Measurements from ENCODE around the gene CLCN3. TPM values are rescaled to one million over a fixed set of nuclear protein-coding genes. Genes with fewer than 3 reads are reported as not detected.

Gene CLCN3
- total RNA-seq, 1 donor from 2014 or later, result 39.2 TPM

- intact Hi-C loops (cut with DNase I), result no loop called here
- no peak overlapping the region for H3K27ac ChIP-seq
- no peaks in the 10 kb centered on the region for H3K36me3 ChIP-seq
- ATAC-seq (no peak), DNase-seq (no peak)
- H3K9me3 ChIP-seq, result no peaks in the 10 kb centered on the region
- TF ChIP-seq, protein P1, sequence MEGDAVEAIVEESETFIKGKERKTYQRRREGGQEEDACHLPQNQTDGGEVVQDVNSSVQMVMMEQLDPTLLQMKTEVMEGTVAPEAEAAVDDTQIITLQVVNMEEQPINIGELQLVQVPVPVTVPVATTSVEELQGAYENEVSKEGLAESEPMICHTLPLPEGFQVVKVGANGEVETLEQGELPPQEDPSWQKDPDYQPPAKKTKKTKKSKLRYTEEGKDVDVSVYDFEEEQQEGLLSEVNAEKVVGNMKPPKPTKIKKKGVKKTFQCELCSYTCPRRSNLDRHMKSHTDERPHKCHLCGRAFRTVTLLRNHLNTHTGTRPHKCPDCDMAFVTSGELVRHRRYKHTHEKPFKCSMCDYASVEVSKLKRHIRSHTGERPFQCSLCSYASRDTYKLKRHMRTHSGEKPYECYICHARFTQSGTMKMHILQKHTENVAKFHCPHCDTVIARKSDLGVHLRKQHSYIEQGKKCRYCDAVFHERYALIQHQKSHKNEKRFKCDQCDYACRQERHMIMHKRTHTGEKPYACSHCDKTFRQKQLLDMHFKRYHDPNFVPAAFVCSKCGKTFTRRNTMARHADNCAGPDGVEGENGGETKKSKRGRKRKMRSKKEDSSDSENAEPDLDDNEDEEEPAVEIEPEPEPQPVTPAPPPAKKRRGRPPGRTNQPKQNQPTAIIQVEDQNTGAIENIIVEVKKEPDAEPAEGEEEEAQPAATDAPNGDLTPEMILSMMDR (IDR thresholded peaks at IDR 0.05), result no peak
- no peak overlapping the region for H3K4me3 ChIP-seq
- peaks cover 19% of the 10 kb centered on the region for H3K4me1 ChIP-seq
- no peaks in the 10 kb centered on the region for H3K27me3 ChIP-seq
Measured at GRCh38 chr4:169615467-169616106, 4.8 kb upstream of the CLCN3 start.

- TF ChIP-seq, protein P1 (IDR thresholded peaks at IDR 0.05), result no peak
- DNase-seq (no peak), ATAC-seq (no peak)
- Histone ChIP-seq H3K27ac (no peak overlapping the region), H3K9me3 (no peaks in the 10 kb centered on the region), H3K27me3 (no peaks in the 10 kb centered on the region), H3K36me3 (no peaks in the 10 kb centered on the region), H3K4me1 (peaks cover 21% of the 10 kb centered on the region), H3K4me3 (no peak overlapping the region)
- intact Hi-C loops (cut with DNase I), result no loop called here
Measured at GRCh38 chr4:169616846-169617245, 3.5 kb upstream of the CLCN3 start.

- TF ChIP-seq, protein P1 (IDR thresholded peaks at IDR 0.05), result no peak
- no peaks in the 10 kb centered on the region for H3K9me3 ChIP-seq
- intact Hi-C loops (cut with DNase I), result no loop called here
- no peak for ATAC-seq
- no peaks in the 10 kb centered on the region for H3K36me3 ChIP-seq
- no peak overlapping the region for H3K4me3 ChIP-seq
- peaks cover 26% of the 10 kb centered on the region for H3K4me1 ChIP-seq
- no peak for DNase-seq
- H3K27ac ChIP-seq, result no peak overlapping the region
- H3K27me3 ChIP-seq, result no peaks in the 10 kb centered on the region
Measured at GRCh38 chr4:169617306-169617705, 3.1 kb upstream of the CLCN3 start.

GRCh38 chr4:169618286-169618685, 2.1 kb upstream of the CLCN3 start:
- no peaks in the 10 kb centered on the region for H3K27me3 ChIP-seq
- intact Hi-C loops (cut with DNase I), result no loop called here
- ATAC-seq (no peak), DNase-seq (no peak)
- H3K4me3 ChIP-seq, result no peak overlapping the region
- no peak overlapping the region for H3K27ac ChIP-seq
- peaks cover 21% of the 10 kb centered on the region for H3K4me1 ChIP-seq
- no peaks in the 10 kb centered on the region for H3K9me3 ChIP-seq
- H3K36me3 ChIP-seq, result no peaks in the 10 kb centered on the region
- TF ChIP-seq, protein P1 (IDR thresholded peaks at IDR 0.05), result no peak

DNA sequence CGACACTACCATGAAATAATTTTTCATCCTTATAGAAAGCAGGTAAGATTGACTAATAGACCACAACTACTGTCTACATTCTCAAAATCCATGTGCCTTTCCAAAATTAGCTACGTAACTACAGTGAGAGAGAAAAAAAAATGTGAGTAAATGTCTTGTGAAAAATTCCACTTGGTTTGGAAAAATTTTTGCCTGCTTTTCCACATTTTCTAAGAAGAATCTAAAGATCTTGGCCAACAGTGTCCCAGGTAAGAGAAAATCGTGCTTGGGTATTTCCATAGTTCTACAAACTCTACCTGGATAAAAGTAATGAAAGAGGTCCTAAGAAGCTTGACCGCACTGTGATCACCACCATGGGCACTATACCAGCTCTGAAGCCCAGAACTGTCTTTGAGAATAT, 1.4 kb upstream of the CLCN3 start:
- H3K9me3 ChIP-seq, result no peaks in the 10 kb centered on the region
- intact Hi-C loops (cut with DNase I), result no loop called here
- ATAC-seq (no peak), DNase-seq (no peak)
- no peaks in the 10 kb centered on the region for H3K27me3 ChIP-seq
- H3K4me3 ChIP-seq, result no peak overlapping the region
- H3K36me3 ChIP-seq, result no peaks in the 10 kb centered on the region
- H3K4me1 ChIP-seq, result peaks cover 18% of the 10 kb centered on the region
- TF ChIP-seq, protein P1 (IDR thresholded peaks at IDR 0.05), result no peak
- H3K27ac ChIP-seq, result peak overlapping the region; percentile 93

DNA sequence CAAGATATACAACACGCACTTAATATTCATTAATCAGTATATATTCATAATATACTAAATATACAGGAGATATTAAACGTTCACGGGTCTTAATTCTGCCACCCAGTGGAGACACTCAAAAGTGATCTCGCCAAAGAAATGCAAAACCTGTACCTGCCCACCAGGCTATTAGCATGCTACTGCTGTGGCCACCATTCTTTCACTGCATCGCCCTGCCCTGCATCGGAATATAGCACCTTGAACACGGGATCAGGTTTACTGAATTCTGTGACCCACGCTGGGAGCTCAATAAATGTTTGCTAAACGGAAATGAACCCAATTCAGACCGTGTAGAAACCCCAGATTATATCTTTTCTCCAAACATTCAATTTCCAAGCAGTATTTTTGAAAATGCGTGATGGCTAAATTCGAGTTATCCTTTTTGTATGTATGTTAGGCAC, 840 bp upstream of the CLCN3 start:
- peak; percentile 57 for ATAC-seq
- H3K9me3 ChIP-seq, result no peaks in the 10 kb centered on the region
- H3K27ac ChIP-seq, result peak overlapping the region; percentile 93
- H3K36me3 ChIP-seq, result no peaks in the 10 kb centered on the region
- no peak for DNase-seq
- H3K27me3 ChIP-seq, result no peaks in the 10 kb centered on the region
- intact Hi-C loops (cut with DNase I), result no loop called here
- peaks cover 18% of the 10 kb centered on the region for H3K4me1 ChIP-seq
- H3K4me3 ChIP-seq, result peak overlapping the region; percentile 81
- TF ChIP-seq, protein P1 (IDR thresholded peaks at IDR 0.05), result peak; percentile 62

Data from upper lobe of right lung (tissue), 1 donor.